Fibroblast of mammary gland (primary cell): ENCODE results near the gene C11orf52.
A peak's percentile ranks its signal among the peaks of the same experiment; 100 is the strongest.

ENCODE experiments used
- DNase-seq: peaks from one replicate; pipeline ENCODE4 v3.0.0-alpha.2; 2010; ENCODE audit warnings: low read depth
- H3K4me3 ChIP-seq: 2 replicates; pipeline ENCODE4 v1.5.1; 2011; ENCODE audit warnings: low read depth, mild to moderate bottlenecking, low read length, moderate library complexity; ENCODE audit not compliant: control insufficient read depth
- CTCF ChIP-seq: conservative IDR thresholded peaks from 2 replicates; pipeline ENCODE4 v1.5.1; 2011; ENCODE audit warnings: low read depth, low read length, inconsistent platforms; ENCODE audit not compliant: control insufficient read depth, insufficient read depth

C11orf52 gene

GRCh38 chr11:111969344-111969743 lies 50.6 kb downstream of the C11orf52 start:
- TF ChIP-seq CTCF: no peak
- no peak for DNase-seq
- H3K4me3 ChIP-seq: no peak overlapping the region

DNA sequence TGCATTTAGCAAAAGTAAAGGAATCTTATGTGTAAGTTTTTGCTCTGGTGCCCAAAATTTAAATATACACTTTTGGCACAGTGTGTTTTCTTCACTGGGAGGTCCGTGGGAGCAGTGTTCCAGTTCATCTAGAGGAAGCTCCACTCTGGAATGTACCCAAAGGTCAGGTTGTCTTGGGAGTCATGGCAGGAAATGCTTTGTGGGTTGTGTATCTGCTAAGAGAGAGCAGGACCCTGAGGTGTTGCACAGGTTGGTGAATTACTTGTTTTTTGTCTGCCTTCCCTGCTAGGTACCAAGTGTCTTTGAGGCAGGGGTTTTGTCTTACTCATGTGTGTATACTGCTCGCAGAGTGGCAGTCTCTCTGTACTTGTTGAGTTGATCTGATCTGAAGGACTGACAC lies 55.7 kb downstream of the C11orf52 start:
- no peak for TF ChIP-seq CTCF
- no peak overlapping the region for H3K4me3 ChIP-seq
- DNase-seq: no peak

DNA sequence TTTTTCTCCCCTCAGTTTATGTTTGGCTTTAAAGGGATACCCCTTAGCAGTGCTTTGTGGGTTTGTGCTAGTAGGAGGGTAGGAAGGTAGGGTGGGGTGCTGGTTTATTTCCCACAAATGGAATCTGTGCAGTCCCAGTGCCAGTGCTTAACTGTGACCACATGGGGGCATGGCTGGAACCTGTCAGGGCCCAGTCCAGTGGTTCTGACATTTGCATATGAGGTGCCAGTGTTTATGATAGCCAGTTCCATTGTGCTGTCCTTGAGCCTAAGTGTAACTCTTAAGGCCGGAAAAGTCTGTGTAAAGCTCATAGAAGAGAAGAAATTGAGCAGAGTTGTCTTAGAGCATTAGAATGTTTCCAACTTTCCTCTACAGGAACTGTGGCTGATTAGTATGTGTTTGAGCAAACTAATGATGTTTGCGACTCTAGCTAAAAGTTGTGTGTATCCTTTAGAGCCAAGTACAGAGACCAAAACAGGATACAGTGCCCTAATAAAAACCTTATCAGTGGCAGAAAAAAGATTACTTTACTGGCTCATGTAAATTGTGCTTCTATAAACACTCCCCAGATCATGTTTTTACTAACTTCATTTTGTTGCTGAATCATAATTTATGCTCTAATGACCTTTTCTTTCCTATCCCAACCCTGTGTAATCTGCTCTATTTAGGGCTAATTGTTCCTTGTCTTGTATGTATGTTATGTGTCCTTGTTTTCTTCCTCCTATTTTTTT lies 56.5 kb downstream of the C11orf52 start:
- no peak overlapping the region for H3K4me3 ChIP-seq
- peak; percentile 20 for TF ChIP-seq CTCF
- DNase-seq: no peak

- TF ChIP-seq CTCF: no peak
- DNase-seq: no peak
- peak overlapping the region; percentile 81 for H3K4me3 ChIP-seq
Measured at GRCh38 chr11:111976119-111976766, 57.5 kb downstream of the C11orf52 start.
